Measurements from ENCODE around the gene APH1A. TPM values are rescaled to one million over a fixed set of nuclear protein-coding genes. Genes with fewer than 3 reads are reported as not detected.
A peak's percentile ranks its signal among the peaks of the same experiment; 100 is the strongest.

APH1A gene
- total and polyA plus RNA-seq, 2 of the 13 experiments (the other 11 are each of a cell fraction or from before 2014, with no cell fraction given), result 114 to 130 TPM

GRCh38 chr1:150235852-150236613, 32.8 kb downstream of the APH1A start, which contains the start of gene ANP32E (continued):
- peak; percentile 13; the same call in 1 of the 2 replicates for TF ChIP-seq ZNF281 (CRISPR knock-in tag; IDR thresholded peaks at IDR 0.05; ENCODE audit: borderline replicate concordance)
- no peak for TF ChIP-seq ZNF17 (CRISPR knock-in tag; IDR thresholded peaks at IDR 0.05)
- TF ChIP-seq ARNTL (CRISPR knock-in tag; IDR thresholded peaks at IDR 0.05), result peak; percentile 81; the same call in 1 of the 2 replicates
- TF ChIP-seq RFXAP (CRISPR knock-in tag; IDR thresholded peaks at IDR 0.05; ENCODE audit: borderline replicate concordance), result peak; percentile 87; the same call in 1 of the 2 replicates
- TF ChIP-seq SPEN (CRISPR knock-in tag; IDR thresholded peaks at IDR 0.05; ENCODE audit: low read depth), result no peak; the same call in 1 of the 2 replicates
- TF ChIP-seq ZNF652 (CRISPR knock-in tag; IDR thresholded peaks at IDR 0.05; ENCODE audit: borderline replicate concordance, low read depth), result no peak
- peak; percentile 55 for TF ChIP-seq ZNF883 (CRISPR knock-in tag; IDR thresholded peaks at IDR 0.05; ENCODE audit: not compliant biosample characterization)
- TF ChIP-seq ZNF33A (CRISPR knock-in tag; IDR thresholded peaks at IDR 0.05; ENCODE audit: borderline replicate concordance), result no peak
- TF ChIP-seq ZNF44 (CRISPR knock-in tag; IDR thresholded peaks at IDR 0.05), result no peak
- no peak for TF ChIP-seq FOXA1 (IDR thresholded peaks at IDR 0.05)
- TF ChIP-seq FOXA1 (CRISPR knock-in tag; IDR thresholded peaks at IDR 0.05), result peak; percentile 76
- peak; percentile 87 for TF ChIP-seq JUNB (CRISPR knock-in tag; IDR thresholded peaks at IDR 0.05; ENCODE audit: borderline replicate concordance)
- no peak for TF ChIP-seq ZNF143 (CRISPR knock-in tag; IDR thresholded peaks at IDR 0.05)
- TF ChIP-seq NONO (IDR thresholded peaks at IDR 0.05), result no peak
- peak; percentile 93 for TF ChIP-seq NONO (CRISPR knock-in tag; conservative IDR thresholded peaks at IDR 0.05)
- TF ChIP-seq ZFX (CRISPR knock-in tag; IDR thresholded peaks at IDR 0.05; ENCODE audit: low read depth), result peak; percentile 73
- no peak for TF ChIP-seq SMARCC2 (IDR thresholded peaks at IDR 0.05)
- peak; percentile 74 for TF ChIP-seq ZNF12 (CRISPR knock-in tag; IDR thresholded peaks at IDR 0.05)
- no peak for TF ChIP-seq ZNF441 (CRISPR knock-in tag; IDR thresholded peaks at IDR 0.05; ENCODE audit: borderline replicate concordance)
- no peak for TF ChIP-seq FOXJ3 (CRISPR knock-in tag; IDR thresholded peaks at IDR 0.05; ENCODE audit: borderline replicate concordance)
- 0 out of 2 replicates have a peak, but pooled peaks have one; percentile 21 for TF ChIP-seq ZKSCAN8 (CRISPR knock-in tag; IDR thresholded peaks at IDR 0.05; ENCODE audit: borderline replicate concordance)
- TF ChIP-seq MNT (IDR thresholded peaks at IDR 0.05), result peak; percentile 67
- no peak for TF ChIP-seq ZNF720 (CRISPR knock-in tag; IDR thresholded peaks at IDR 0.05)
- TF ChIP-seq PAF1 (CRISPR knock-in tag; IDR thresholded peaks at IDR 0.05), result no peak
- peak; percentile 83; the same call in 1 of the 2 replicates for TF ChIP-seq KAT7 (CRISPR knock-in tag; IDR thresholded peaks at IDR 0.05; ENCODE audit: borderline replicate concordance)
- no peak for TF ChIP-seq SIX1 (CRISPR knock-in tag; IDR thresholded peaks at IDR 0.05; ENCODE audit: borderline replicate concordance)
- TF ChIP-seq MYPOP (CRISPR knock-in tag; IDR thresholded peaks at IDR 0.05), result peak; percentile 95

Measured in HepG2 (cell line).